GM12878 (cell line): ENCODE measurements around the gene ZNF469. TPM values are rescaled to one million over a fixed set of nuclear protein-coding genes. Genes with fewer than 3 reads are reported as not detected.

ENCODE experiments used
- ATAC-seq: fragments of 200-7000 bp; cut with Tn5 transposase; 3 replicates; pipeline ENCODE4 v1.9.1; 2020; ENCODE audit warnings: mild to moderate bottlenecking, moderate library complexity
- BruUV-seq: library from RNA; stranded (reverse); fragments of 400-500 nt; replicated peaks from 2 replicates; lab custom pipeline; 2021; lab: Mats Ljungman, UMichigan
- CTCF ChIA-PET: fragments of 300-600 bp; sonication (Branson Sonifier 250); formaldehyde crosslinking; extraction: SDS; loops from one replicate; lab custom pipeline; 2021; ENCODE audit warnings: inconsistent platforms; lab: Yijun Ruan, JAX
- POLR2A ChIA-PET: fragments of 350-600 bp; formaldehyde crosslinking; extraction: SDS; loops from one replicate; lab custom pipeline; 2021; ENCODE audit warnings: inconsistent platforms; lab: Charles Lee
- RAD21 ChIA-PET: fragments of 300-600 bp; sonication (Branson Sonifier 250); formaldehyde crosslinking; loops from one replicate; lab custom pipeline; 2023; ENCODE audit warnings: antibody characterized with exemption; ENCODE audit not compliant: unreplicated experiment; lab: Charles Lee
- SMC1A ChIA-PET: fragments of 300-600 bp; sonication (Branson Sonifier 250); formaldehyde crosslinking; loops from one replicate; lab custom pipeline; 2023; ENCODE audit not compliant: unreplicated experiment, uncharacterized antibody; lab: Charles Lee
- DNase-seq: peaks from one replicate; pipeline ENCODE4 v3.0.0-alpha.2; 2011; ENCODE audit warnings: low read depth, low spot score
- FAIRE-seq: peaks from 3 replicates; lab custom pipeline; 2011; peaks lifted over from hg19 to GRCh38; lab: Jason Lieb, UNC
- H2AFZ ChIP-seq: 2 replicates; pipeline ENCODE4 v1.6.0; 2011; ENCODE audit warnings: low read depth, low read length, control low read depth; ENCODE audit not compliant: control insufficient read depth
- H3K27ac ChIP-seq: 2 replicates; pipeline ENCODE4 v1.5.1; 2011; ENCODE audit warnings: control low read depth; ENCODE audit not compliant: control insufficient read depth, insufficient read depth
- H3K27me3 ChIP-seq, 2 experiments: replicated peaks in 1 of 2; 2 replicates each; pipeline versions ENCODE4 v1.6.0 to v1.6.1; 2011; ENCODE audit warnings: low read length in 1 of 2; ENCODE audit not compliant: control insufficient read depth in 2 of 2, insufficient read depth in 2 of 2
- H3K36me3 ChIP-seq, 2 experiments: 2 replicates each; pipeline ENCODE4 v1.5.1; 2011; ENCODE audit warnings: low read length in 1 of 2; ENCODE audit not compliant: control insufficient read depth in 2 of 2, insufficient read depth in 2 of 2
- H3K4me1 ChIP-seq: 2 replicates; pipeline ENCODE4 v1.6.1; 2011; ENCODE audit warnings: mild to moderate bottlenecking, low read length, moderate library complexity, mixed read lengths; ENCODE audit not compliant: control insufficient read depth, insufficient read depth
- H3K4me2 ChIP-seq: 2 replicates; pipeline ENCODE4 v1.6.0; 2011; ENCODE audit warnings: control low read depth; ENCODE audit not compliant: control insufficient read depth, insufficient read depth
- H3K4me3 ChIP-seq: fragments of 200-600 bp; sonication (generic); 2 replicates; pipeline ENCODE4 v1.5.1; 2016
- H3K79me2 ChIP-seq: 2 replicates; pipeline ENCODE4 v1.6.0; 2011; ENCODE audit warnings: low read length; ENCODE audit not compliant: control insufficient read depth, insufficient read depth
- H3K9ac ChIP-seq: 2 replicates; pipeline ENCODE4 v1.8.0; 2011; ENCODE audit warnings: low read length, control low read depth, mixed read lengths; ENCODE audit not compliant: control insufficient read depth, insufficient read depth
- H3K9me3 ChIP-seq: replicated peaks from 3 replicates; pipeline ENCODE4 v1.5.1; 2011; ENCODE audit warnings: mild to moderate bottlenecking, low read length; ENCODE audit not compliant: control insufficient read depth, insufficient read depth
- H4K20me1 ChIP-seq: 2 replicates; pipeline ENCODE4 v1.6.0; 2011; ENCODE audit not compliant: control insufficient read depth, insufficient read depth
- EZH2 ChIP-seq: IDR thresholded peaks from 2 replicates; pipeline ENCODE4 v1.6.1; 2012; ENCODE audit warnings: low read depth, mild to moderate bottlenecking, control low read depth, inconsistent platforms, low read length, borderline replicate concordance; ENCODE audit not compliant: control insufficient read depth
- FOS ChIP-seq: IDR thresholded peaks from 3 replicates; pipeline ENCODE4 v1.6.1; 2011; ENCODE audit warnings: borderline replicate concordance; ENCODE audit not compliant: insufficient read length; ENCODE audit errors: extremely low read depth
- FOXM1 ChIP-seq: IDR thresholded peaks from 2 replicates; pipeline ENCODE4 v1.6.1; 2012; ENCODE audit warnings: low read depth, mild to moderate bottlenecking, inconsistent platforms, low read length, moderate library complexity
- IKZF1 ChIP-seq: fragments of 450-650 bp; conservative IDR thresholded peaks from 2 replicates; pipeline ENCODE4 v1.6.1; 2017; ENCODE audit warnings: antibody characterized with exemption, mild to moderate bottlenecking
- LARP7 ChIP-seq: fragments of 450-650 bp; IDR thresholded peaks from 2 replicates; pipeline ENCODE4 v1.6.1; 2017; ENCODE audit warnings: mild to moderate bottlenecking
- MYB ChIP-seq: fragments of 150-350 bp; IDR thresholded peaks from 2 replicates; pipeline ENCODE4 v1.6.1; 2014; ENCODE audit warnings: mild to moderate bottlenecking, low read depth, low read length, borderline replicate concordance
- PBX3 ChIP-seq: IDR thresholded peaks from 2 replicates; pipeline ENCODE4 v1.6.1; 2011; ENCODE audit warnings: mild to moderate bottlenecking, low read depth, low read length, moderate library complexity; ENCODE audit not compliant: insufficient replicate concordance
- SIX5 ChIP-seq: IDR thresholded peaks from 2 replicates; pipeline ENCODE4 v1.6.1; 2011; ENCODE audit warnings: mild to moderate bottlenecking, low read depth, low read length, moderate library complexity; ENCODE audit not compliant: severe bottlenecking
- SMAD1 ChIP-seq: fragments of 450-650 bp; IDR thresholded peaks from 2 replicates; pipeline ENCODE4 v1.6.1; 2018; ENCODE audit warnings: mild to moderate bottlenecking, low read depth; ENCODE audit not compliant: partially characterized antibody
- TCF3 ChIP-seq: IDR thresholded peaks from 2 replicates; pipeline ENCODE4 v1.6.1; 2012; ENCODE audit warnings: low read depth, mild to moderate bottlenecking, low read length, borderline replicate concordance; ENCODE audit not compliant: insufficient read depth
- ZNF207 ChIP-seq: fragments of 450-650 bp; IDR thresholded peaks from 2 replicates; pipeline ENCODE4 v1.6.1; 2014; ENCODE audit warnings: antibody characterized with exemption, mild to moderate bottlenecking, borderline replicate concordance
- WGBS: methylation state at CpG from one replicate; pipeline ENCODE4 v1.1.6; 2016; ENCODE audit warnings: low lambda C conversion rate; ENCODE audit not compliant: insufficient replicate concordance, insufficient coverage; ENCODE audit errors: missing lambda C conversion rate; 5-methylcytosine and 5-hydroxymethylcytosine counted together
- in situ Hi-C: fragments of 300-500 bp; cut with MboI; formaldehyde crosslinking; loops from 9 replicates; pipeline ENCODE4 v1.14.3; 2018; ENCODE audit warnings: mixed read lengths
- intact Hi-C: fragments of 100-400 bp; cut with micrococcal nuclease; formaldehyde crosslinking; loops from one replicate; pipeline ENCODE4 v1.14.2; 2022; ENCODE audit not compliant: unreplicated experiment
- polyA plus RNA-seq, 11 experiments: library from polyadenylated mRNA; depleted of rRNA in 4 of 11; unstranded in 6 of 11; stranded (reverse) in 5 of 11; fragments of >200 nt; fragmentation: Nextera tagmentation in 4 of 11; fragmentation: Illumina TruSeq in 1 of 11; extraction: Ambion mirVana in 4 of 11; extraction: Trizol in 1 of 11; gene quantifications; 1 replicate in 1 of 11; 2 replicates in 10 of 11; pipeline versions ENCODE4 v1.2.1 to v1.2.3, GENCODE V29; 2011 to 2016; ENCODE audit warnings: inconsistent platforms in 2 of 11, missing spikeins in 2 of 11, low read depth in 1 of 11
- total RNA-seq, 4 experiments: library from RNA; depleted of rRNA in 3 of 4; stranded (reverse); fragments of >200 nt in 3 of 4; fragmentation: Illumina TruSeq in 1 of 4; extraction: Trizol in 1 of 4; gene quantifications; 2 replicates each; pipeline versions ENCODE4 v1.2.1 to v1.2.3, GENCODE V29; 2013 to 2021
- TF ChIP-seq, protein P1 (sequence below): fragments of 150-350 bp; IDR thresholded peaks from 2 replicates; pipeline ENCODE4 v1.6.1; 2014; ENCODE audit warnings: mild to moderate bottlenecking, low read depth, low read length
- TF ChIP-seq, protein P2 (sequence below): fragments of 450-650 bp; IDR thresholded peaks from 2 replicates; pipeline ENCODE4 v1.6.1; 2018; ENCODE audit warnings: mild to moderate bottlenecking, low read depth, moderate library complexity; ENCODE audit not compliant: partially characterized antibody
- TF ChIP-seq, protein P3 (sequence below): fragments of 450-650 bp; IDR thresholded peaks from 2 replicates; pipeline ENCODE4 v1.6.1; 2018; ENCODE audit warnings: borderline replicate concordance, mild to moderate bottlenecking; ENCODE audit not compliant: partially characterized antibody

The ZNF469 gene
- total and polyA plus RNA-seq, 10 of the 15 experiments (the other 5 are each of a cell fraction or from before 2014, with no cell fraction given), result 0.01 to 0.21 (median 0.04) TPM; not detected in 3

GRCh38 chr16:88367560-88367959 lies 15.2 kb upstream of the ZNF469 start (continued):
- TF ChIP-seq, protein P1, sequence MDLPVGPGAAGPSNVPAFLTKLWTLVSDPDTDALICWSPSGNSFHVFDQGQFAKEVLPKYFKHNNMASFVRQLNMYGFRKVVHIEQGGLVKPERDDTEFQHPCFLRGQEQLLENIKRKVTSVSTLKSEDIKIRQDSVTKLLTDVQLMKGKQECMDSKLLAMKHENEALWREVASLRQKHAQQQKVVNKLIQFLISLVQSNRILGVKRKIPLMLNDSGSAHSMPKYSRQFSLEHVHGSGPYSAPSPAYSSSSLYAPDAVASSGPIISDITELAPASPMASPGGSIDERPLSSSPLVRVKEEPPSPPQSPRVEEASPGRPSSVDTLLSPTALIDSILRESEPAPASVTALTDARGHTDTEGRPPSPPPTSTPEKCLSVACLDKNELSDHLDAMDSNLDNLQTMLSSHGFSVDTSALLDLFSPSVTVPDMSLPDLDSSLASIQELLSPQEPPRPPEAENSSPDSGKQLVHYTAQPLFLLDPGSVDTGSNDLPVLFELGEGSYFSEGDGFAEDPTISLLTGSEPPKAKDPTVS, result no peak
- TF ChIP-seq TCF3 (no peak), MYB (no peak)
- TF ChIP-seq, all 136 proteins: peak for 0

DNA sequence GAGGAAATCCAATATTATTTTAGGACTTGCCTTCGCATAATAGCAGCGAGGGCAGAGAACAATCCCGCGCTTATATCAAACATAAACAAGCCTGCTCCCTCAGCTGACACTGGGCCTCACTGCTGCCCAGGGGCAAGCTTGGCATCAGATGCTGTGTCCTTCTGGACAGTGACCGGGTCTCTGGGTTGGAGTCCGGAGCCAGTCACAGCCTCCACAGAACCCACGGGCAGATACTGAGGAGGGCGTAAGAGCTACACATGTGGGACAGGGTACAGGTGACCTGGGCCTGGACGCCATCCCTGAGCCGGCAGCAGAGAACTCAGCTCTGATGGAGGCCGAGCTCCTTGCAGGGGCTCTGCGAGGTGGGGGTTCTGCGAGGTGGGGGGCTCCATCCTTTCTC lies 14.7 kb upstream of the ZNF469 start:
- CTCF ChIA-PET, result no interaction called here
- no peaks in the 10 kb centered on the region for H3K79me2 ChIP-seq
- H3K4me1 ChIP-seq, result peaks cover 5% of the 10 kb centered on the region; the same call in 1 of the 2 replicates
- no TSS peak for BruUV-seq
- H3K9me3 ChIP-seq, result peaks cover 1% of the 10 kb centered on the region; the same call in 1 of the 3 replicates
- SMC1A ChIA-PET, result no interaction called here
- intact Hi-C loops, result no loop called here
- no peaks in the 10 kb centered on the region for H3K27me3 ChIP-seq
- H3K9ac ChIP-seq, result no peak overlapping the region
- DNase-seq, result no peak
- in situ Hi-C loops, result no loop called here
- FAIRE-seq, result no peak
- WGBS, result 54% methylated on average over 13 of the region's 13 CpGs
- no peak overlapping the region for H3K4me2 ChIP-seq
- POLR2A ChIA-PET, result no interaction called here
- ATAC-seq, result no peak
- H3K36me3 ChIP-seq, result no peaks in the 10 kb centered on the region
- no peak overlapping the region for H2AFZ ChIP-seq
- no peaks in the 10 kb centered on the region for H4K20me1 ChIP-seq
- RAD21 ChIA-PET, result no interaction called here
- no peak overlapping the region for H3K4me3 ChIP-seq
- H3K27ac ChIP-seq, result no peak overlapping the region
- TF ChIP-seq, protein P2, sequence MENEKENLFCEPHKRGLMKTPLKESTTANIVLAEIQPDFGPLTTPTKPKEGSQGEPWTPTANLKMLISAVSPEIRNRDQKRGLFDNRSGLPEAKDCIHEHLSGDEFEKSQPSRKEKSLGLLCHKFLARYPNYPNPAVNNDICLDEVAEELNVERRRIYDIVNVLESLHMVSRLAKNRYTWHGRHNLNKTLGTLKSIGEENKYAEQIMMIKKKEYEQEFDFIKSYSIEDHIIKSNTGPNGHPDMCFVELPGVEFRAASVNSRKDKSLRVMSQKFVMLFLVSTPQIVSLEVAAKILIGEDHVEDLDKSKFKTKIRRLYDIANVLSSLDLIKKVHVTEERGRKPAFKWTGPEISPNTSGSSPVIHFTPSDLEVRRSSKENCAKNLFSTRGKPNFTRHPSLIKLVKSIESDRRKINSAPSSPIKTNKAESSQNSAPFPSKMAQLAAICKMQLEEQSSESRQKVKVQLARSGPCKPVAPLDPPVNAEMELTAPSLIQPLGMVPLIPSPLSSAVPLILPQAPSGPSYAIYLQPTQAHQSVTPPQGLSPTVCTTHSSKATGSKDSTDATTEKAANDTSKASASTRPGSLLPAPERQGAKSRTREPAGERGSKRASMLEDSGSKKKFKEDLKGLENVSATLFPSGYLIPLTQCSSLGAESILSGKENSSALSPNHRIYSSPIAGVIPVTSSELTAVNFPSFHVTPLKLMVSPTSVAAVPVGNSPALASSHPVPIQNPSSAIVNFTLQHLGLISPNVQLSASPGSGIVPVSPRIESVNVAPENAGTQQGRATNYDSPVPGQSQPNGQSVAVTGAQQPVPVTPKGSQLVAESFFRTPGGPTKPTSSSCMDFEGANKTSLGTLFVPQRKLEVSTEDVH, result no peak
- TF ChIP-seq PBX3 (no peak), FOXM1 (no peak), ZNF207 (no peak), FOS (no peak), IKZF1 (no peak), LARP7 (no peak), EZH2 (no peak), SIX5 (no peak), SMAD1 (no peak)
- TF ChIP-seq, protein P3, sequence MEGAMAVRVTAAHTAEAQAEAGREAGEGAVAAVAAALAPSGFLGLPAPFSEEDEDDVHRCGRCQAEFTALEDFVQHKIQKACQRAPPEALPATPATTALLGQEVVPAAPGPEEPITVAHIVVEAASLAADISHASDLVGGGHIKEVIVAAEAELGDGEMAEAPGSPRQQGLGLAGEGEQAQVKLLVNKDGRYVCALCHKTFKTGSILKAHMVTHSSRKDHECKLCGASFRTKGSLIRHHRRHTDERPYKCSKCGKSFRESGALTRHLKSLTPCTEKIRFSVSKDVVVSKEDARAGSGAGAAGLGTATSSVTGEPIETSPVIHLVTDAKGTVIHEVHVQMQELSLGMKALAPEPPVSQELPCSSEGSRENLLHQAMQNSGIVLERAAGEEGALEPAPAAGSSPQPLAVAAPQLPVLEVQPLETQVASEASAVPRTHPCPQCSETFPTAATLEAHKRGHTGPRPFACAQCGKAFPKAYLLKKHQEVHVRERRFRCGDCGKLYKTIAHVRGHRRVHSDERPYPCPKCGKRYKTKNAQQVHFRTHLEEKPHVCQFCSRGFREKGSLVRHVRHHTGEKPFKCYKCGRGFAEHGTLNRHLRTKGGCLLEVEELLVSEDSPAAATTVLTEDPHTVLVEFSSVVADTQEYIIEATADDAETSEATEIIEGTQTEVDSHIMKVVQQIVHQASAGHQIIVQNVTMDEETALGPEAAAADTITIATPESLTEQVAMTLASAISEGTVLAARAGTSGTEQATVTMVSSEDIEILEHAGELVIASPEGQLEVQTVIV, result no peak
